Measurements from ENCODE around the gene SETD1A. TPM values are rescaled to one million over a fixed set of nuclear protein-coding genes. Genes with fewer than 3 reads are reported as not detected.

Gene SETD1A
- total RNA-seq, 3 donors from 2014 or later (not counting 1 experiment from before 2014, with no cell fraction given): 32.9 to 34.5 (median 33.9) TPM

GRCh38 chr16:30914830-30915229 is 42.7 kb upstream of the SETD1A start:
- Mint-ChIP-seq H3K27me3 (ENCODE audit: low read depth in 2 of 2) (no peaks in the 10 kb centered on the region), H3K27ac (no peak overlapping the region), H3K4me3 (no peak overlapping the region), H3K9me3 (no peaks in the 10 kb centered on the region), H3K36me3 (no peaks in the 10 kb centered on the region), H3K4me1 (no peaks in the 10 kb centered on the region)
- ATAC-seq (no peak), DNase-seq (no peak)
- no peak for TF ChIP-seq CTCF (IDR thresholded peaks at IDR 0.05)
- Histone ChIP-seq H3K27ac (ENCODE audit: low read length) (no peak overlapping the region), H3K36me3 (ENCODE audit: control insufficient read depth, insufficient read depth, low read length) (no peaks in the 10 kb centered on the region), H3K4me1 (ENCODE audit: control insufficient read depth, insufficient read depth, low read length) (no peaks in the 10 kb centered on the region), H3K27me3 (ENCODE audit: control insufficient read depth, insufficient read depth, low read length) (no peaks in the 10 kb centered on the region), H3K9me3 (ENCODE audit: control insufficient read depth, insufficient read depth, low read length) (no peaks in the 10 kb centered on the region), H3K4me3 (ENCODE audit: low read length) (no peak overlapping the region)
- intact Hi-C loops (cut with micrococcal nuclease): no loop called here
- WGBS (ENCODE audit: insufficient coverage): 77% methylated on average over 3 of the region's 3 CpGs

GRCh38 chr16:30918614-30919013 is 38.9 kb upstream of the SETD1A start:
- H3K36me3 Mint-ChIP-seq: no peaks in the 10 kb centered on the region
- H3K4me1 Mint-ChIP-seq: peaks cover 10 to 17% of the 10 kb centered on the region in 2 donors
- Histone ChIP-seq H3K4me1 (ENCODE audit: control insufficient read depth, insufficient read depth, low read length) (peaks cover 10% of the 10 kb centered on the region), H3K27ac (ENCODE audit: low read length) (no peak overlapping the region), H3K9me3 (ENCODE audit: control insufficient read depth, insufficient read depth, low read length) (no peaks in the 10 kb centered on the region), H3K4me3 (ENCODE audit: low read length) (no peak overlapping the region), H3K36me3 (ENCODE audit: control insufficient read depth, insufficient read depth, low read length) (no peaks in the 10 kb centered on the region), H3K27me3 (ENCODE audit: control insufficient read depth, insufficient read depth, low read length) (no peaks in the 10 kb centered on the region)
- WGBS (ENCODE audit: insufficient coverage): 97% methylated on average over 1 of the region's 1 CpG
- no peak overlapping the region for H3K4me3 Mint-ChIP-seq
- no peak for DNase-seq
- no peaks in the 10 kb centered on the region for H3K9me3 Mint-ChIP-seq
- intact Hi-C loops (cut with micrococcal nuclease): no loop called here
- H3K27ac Mint-ChIP-seq: no peak overlapping the region
- no peaks in the 10 kb centered on the region for H3K27me3 Mint-ChIP-seq (ENCODE audit: low read depth in 2 of 2)
- no peak for ATAC-seq
- no peak for TF ChIP-seq CTCF (IDR thresholded peaks at IDR 0.05)

GRCh38 chr16:30920891-30921290 is 36.7 kb upstream of the SETD1A start:
- Mint-ChIP-seq H3K4me3 (peak overlapping the region; percentile 100), H3K9me3 (no peaks in the 10 kb centered on the region), H3K27me3 (ENCODE audit: low read depth in 2 of 2) (no peaks in the 10 kb centered on the region), H3K27ac (peak overlapping the region; percentile 99 to 100), H3K36me3 (no peaks in the 10 kb centered on the region), H3K4me1 (peaks cover 10 to 28% of the 10 kb centered on the region in 2 donors)
- no peak overlapping the region for H3K27ac ChIP-seq (ENCODE audit: low read length)
- TF ChIP-seq CTCF (IDR thresholded peaks at IDR 0.05): no peak
- H3K27me3 ChIP-seq (ENCODE audit: control insufficient read depth, insufficient read depth, low read length): no peaks in the 10 kb centered on the region
- H3K4me1 ChIP-seq (ENCODE audit: control insufficient read depth, insufficient read depth, low read length): peaks cover 21% of the 10 kb centered on the region
- intact Hi-C loops (cut with micrococcal nuclease): loop anchor here (1.0 to 5.0 kb wide), 3 partner anchors 77 to 224 kb away; partner anchors contain the start of genes CFAP119, RNF40 and SRCAP
- ATAC-seq: no peak
- DNase-seq: no peak
- H3K4me3 ChIP-seq (ENCODE audit: low read length): no peak overlapping the region
- 85% methylated on average over 1 of the region's 2 CpGs for WGBS (ENCODE audit: insufficient coverage)
- no peaks in the 10 kb centered on the region for H3K36me3 ChIP-seq (ENCODE audit: control insufficient read depth, insufficient read depth, low read length)
- no peaks in the 10 kb centered on the region for H3K9me3 ChIP-seq (ENCODE audit: control insufficient read depth, insufficient read depth, low read length)

GRCh38 chr16:30921459-30921747 is 36.2 kb upstream of the SETD1A start:
- peak overlapping the region; percentile 100 for H3K4me3 Mint-ChIP-seq
- no peaks in the 10 kb centered on the region for H3K36me3 Mint-ChIP-seq
- ATAC-seq (no peak), DNase-seq (no peak)
- Histone ChIP-seq H3K4me3 (ENCODE audit: low read length) (peak overlapping the region; percentile 86), H3K36me3 (ENCODE audit: control insufficient read depth, insufficient read depth, low read length) (no peaks in the 10 kb centered on the region), H3K9me3 (ENCODE audit: control insufficient read depth, insufficient read depth, low read length) (no peaks in the 10 kb centered on the region), H3K4me1 (ENCODE audit: control insufficient read depth, insufficient read depth, low read length) (peaks cover 21% of the 10 kb centered on the region), H3K27ac (ENCODE audit: low read length) (no peak overlapping the region), H3K27me3 (ENCODE audit: control insufficient read depth, insufficient read depth, low read length) (no peaks in the 10 kb centered on the region)
- no peak for TF ChIP-seq CTCF (IDR thresholded peaks at IDR 0.05)
- H3K27me3 Mint-ChIP-seq (ENCODE audit: low read depth in 2 of 2): no peaks in the 10 kb centered on the region
- H3K4me1 Mint-ChIP-seq: peaks cover 15 to 33% of the 10 kb centered on the region in 2 donors
- no peaks in the 10 kb centered on the region for H3K9me3 Mint-ChIP-seq
- H3K27ac Mint-ChIP-seq: peak overlapping the region; percentile 99 to 100
- intact Hi-C loops (cut with micrococcal nuclease): loop anchor here (1.0 to 5.0 kb wide), 3 partner anchors 77 to 224 kb away; partner anchors contain the start of genes CFAP119, RNF40 and SRCAP
- WGBS (ENCODE audit: insufficient coverage): 30% methylated on average over 6 of the region's 6 CpGs

Data from natural killer cell (primary cell).